Measurements from ENCODE around the gene INTS11. TPM values are rescaled to one million over a fixed set of nuclear protein-coding genes. Genes with fewer than 3 reads are reported as not detected.

Gene INTS11
- 79.4 and 79.7 TPM in 2 replicates for total RNA-seq

GRCh38 chr1:1324524-1325287, at the start of gene INTS11, which contains the start of gene CPTP:
TSS of gene INTS11 (minus strand) at chr1:1324660. CDS start at chr1:1324608, 52 bp downstream.
TSS of gene CPTP (plus strand) at chr1:1324802. CDS start at chr1:1326911, 2,109 bp downstream.

DNA sequence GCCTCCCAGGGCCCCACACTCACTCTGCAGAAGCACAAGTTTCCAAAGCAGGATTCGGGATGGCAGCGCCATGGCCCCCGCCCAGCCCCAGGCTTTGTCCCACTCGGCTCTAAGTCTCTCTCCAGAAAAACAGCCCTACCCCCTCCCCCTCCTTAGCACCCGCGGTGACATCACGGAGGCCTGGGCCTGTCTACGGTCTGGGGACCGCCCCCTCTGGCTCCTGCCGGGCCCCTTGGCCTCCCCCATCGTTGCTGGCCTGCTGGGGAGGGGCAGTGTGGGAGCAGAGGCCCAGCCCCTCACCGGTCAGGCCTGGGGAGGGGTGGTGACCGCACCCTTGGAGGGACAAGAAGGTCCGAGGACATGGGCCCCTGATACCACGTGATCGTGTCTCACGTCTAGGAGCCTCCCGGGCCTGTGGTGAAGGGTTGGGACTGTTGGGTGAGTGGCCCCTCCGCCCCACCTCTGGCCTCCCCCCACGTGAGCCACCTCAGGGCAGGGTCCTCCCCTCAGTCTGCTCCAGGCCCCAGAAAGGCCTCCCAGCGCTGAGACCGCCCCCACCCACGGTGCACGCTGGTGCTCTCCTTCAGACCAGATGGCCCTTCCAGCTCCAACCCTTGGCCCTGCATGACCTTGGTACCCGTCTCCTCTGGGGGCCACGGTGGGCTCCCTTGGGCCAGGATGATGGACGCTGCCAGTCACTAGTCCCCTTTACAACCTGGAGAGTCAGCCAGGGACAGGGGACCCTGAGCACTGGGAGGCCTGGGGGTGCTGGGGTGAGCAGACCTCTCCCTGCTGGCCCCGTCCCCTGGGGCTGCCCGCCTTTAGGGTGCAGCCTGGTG, 34.2 kb upstream of the INTS11 start, which contains the start of gene MXRA8:
Gene MXRA8 (minus strand): TSS at position 123 of the 839 bp plus-strand sequence. CDS start 51 bp downstream, at position 72.

GRCh38 chr1:1349256-1350012, 25.0 kb upstream of the INTS11 start, which contains the start of gene DVL1:
TSS of gene DVL1 (minus strand) at chr1:1349418. CDS start at chr1:1349065, 353 bp downstream.

GRCh38 chr1:1331068-1331965, 6.9 kb upstream of the INTS11 start, which contains the start of gene TAS1R3:
TSS of gene TAS1R3 (plus strand) at chr1:1331280. CDS start at chr1:1331346, 66 bp downstream.

DNA sequence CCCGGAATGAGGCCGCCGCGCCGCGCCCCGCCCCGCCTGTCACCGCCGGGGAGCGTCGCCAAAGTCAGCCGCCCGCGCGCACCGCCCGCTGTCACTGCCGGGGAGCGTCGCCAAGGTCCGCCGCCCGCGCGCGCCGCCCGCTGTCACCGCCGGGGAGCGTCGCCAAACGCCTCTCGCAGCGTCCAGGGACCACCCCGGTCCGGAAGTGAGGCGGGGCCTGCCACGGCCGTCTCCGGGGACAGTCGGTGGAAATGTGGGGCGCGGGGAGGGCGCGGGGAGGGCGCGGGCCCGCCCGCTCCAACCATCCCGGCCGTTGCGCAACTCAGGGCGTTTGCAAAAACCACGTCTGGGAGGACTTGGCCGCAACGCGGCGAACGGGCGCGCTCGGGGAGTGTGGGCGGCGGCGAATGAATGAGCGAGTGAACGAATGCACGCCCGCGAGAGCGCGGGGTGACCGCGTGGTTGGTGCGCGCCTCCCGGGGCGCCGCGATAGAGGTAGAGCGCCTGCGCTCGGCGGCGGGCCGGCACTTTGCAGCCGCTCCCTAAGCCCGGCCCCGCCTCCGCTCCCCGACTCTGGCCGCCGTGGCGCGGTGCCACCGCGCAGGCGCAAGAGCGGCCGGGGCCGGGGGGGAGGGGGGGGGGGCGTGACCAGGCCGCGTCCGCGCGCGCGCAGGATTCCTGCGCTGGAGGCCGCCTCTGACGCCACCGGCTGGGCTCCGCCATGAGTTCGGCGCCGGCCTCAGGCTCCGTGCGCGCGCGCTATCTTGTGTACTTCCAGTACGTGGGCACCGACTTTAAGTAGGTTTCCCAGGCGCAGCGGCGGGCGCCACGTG, 16.3 kb downstream of the INTS11 start, which contains the start of the genes ACAP3 and PUSL1:
Gene ACAP3 (minus strand): TSS at position 8 of the 833 bp plus-strand sequence. CDS start 115 bp downstream, outside the sequence.
Gene PUSL1 (plus strand): TSS at position 675 of the 833 bp plus-strand sequence. CDS start 47 bp downstream, at position 722.

GRCh38 chr1:1273512-1274298, 50.8 kb downstream of the INTS11 start, which contains the start of gene UBE2J2:
TSS of gene UBE2J2 (minus strand) at chr1:1273854. CDS start at chr1:1267992, 5,862 bp downstream.

Small RNA genes lying within 50 kb of the gene (small RNA-seq; reads per million reads assigned to genes)
- not detected for gene MIR6726

Other genes with a start within 250 kb of the INTS11 start
- 11.8 and 16.3 TPM in 2 replicates for gene C1orf159, start 208.6 kb downstream of the INTS11 start, total RNA-seq
- not detected in 2 replicates for gene TTLL10, start 150.8 kb downstream of the INTS11 start, total RNA-seq
- gene TNFRSF18, start 118.1 kb downstream of the INTS11 start, total RNA-seq = not detected in 2 replicates
- gene TNFRSF4, start 110.5 kb downstream of the INTS11 start, total RNA-seq = not detected in 2 replicates
- 117 and 120 TPM in 2 replicates for gene SDF4, start 92.7 kb downstream of the INTS11 start, total RNA-seq
- 21.4 and 25.5 TPM in 2 replicates for gene B3GALT6, start 92.4 kb downstream of the INTS11 start, total RNA-seq
- gene C1QTNF12, start 77.9 kb downstream of the INTS11 start, total RNA-seq = 0.79 and 1.7 TPM in 2 replicates
- gene UBE2J2, start 50.8 kb downstream of the INTS11 start, total RNA-seq = 35.6 and 36.9 TPM in 2 replicates
- 0.79 and 1.8 TPM in 2 replicates for gene SCNN1D, start 44.2 kb downstream of the INTS11 start, total RNA-seq
- 75.7 and 101 TPM in 2 replicates for gene ACAP3, start 16.7 kb downstream of the INTS11 start, total RNA-seq
- gene PUSL1, start 16.1 kb downstream of the INTS11 start, total RNA-seq = 42.4 and 62.1 TPM in 2 replicates
- gene CPTP, start 142 bp upstream of the INTS11 start, total RNA-seq = 23.2 and 28.3 TPM in 2 replicates
- 0.11 and 0.39 TPM in 2 replicates for gene TAS1R3, start 6.6 kb upstream of the INTS11 start, total RNA-seq
- gene DVL1, start 24.8 kb upstream of the INTS11 start, total RNA-seq = 111 and 118 TPM in 2 replicates
- gene MXRA8, start 33.9 kb upstream of the INTS11 start, total RNA-seq = 461 and 718 TPM in 2 replicates
- 75.4 and 118 TPM in 2 replicates for gene AURKAIP1, start 50.5 kb upstream of the INTS11 start, total RNA-seq
- gene CCNL2, start 74.7 kb upstream of the INTS11 start, total RNA-seq = 102 and 177 TPM in 2 replicates
- 69.1 and 77.3 TPM in 2 replicates for gene MRPL20, start 82.6 kb upstream of the INTS11 start, total RNA-seq
- 1.6 and 2.7 TPM in 2 replicates for gene ANKRD65, start 96.6 kb upstream of the INTS11 start, total RNA-seq
- gene VWA1, start 111.0 kb upstream of the INTS11 start, total RNA-seq = 46.0 and 64.8 TPM in 2 replicates
- 3.5 TPM in 2 replicates for gene ATAD3C, start 125.0 kb upstream of the INTS11 start, total RNA-seq
- 18.5 and 24.0 TPM in 2 replicates for gene ATAD3B, start 147.1 kb upstream of the INTS11 start, total RNA-seq
- 14.5 and 29.3 TPM in 2 replicates for gene ATAD3A, start 187.5 kb upstream of the INTS11 start, total RNA-seq
- gene TMEM240, start 216.0 kb upstream of the INTS11 start, total RNA-seq = 2.1 and 3.9 TPM in 2 replicates

Data from placental epithelial cell (primary cell).